GM23338 (cell line): ENCODE results near the gene FAF2. TPM values are rescaled to one million over a fixed set of nuclear protein-coding genes. Genes with fewer than 3 reads are reported as not detected.

ENCODE experiments used
- ATAC-seq: fragments of 200-7000 bp; cut with Tn5 transposase; 3 replicates; pipeline ENCODE4 v1.9.1; 2020
- DNase-seq: peaks from one replicate; pipeline ENCODE4 v3.0.0-alpha.2; 2015; ENCODE audit warnings: low spot score
- H2AFZ ChIP-seq: fragments of 200-600 bp; sonication (generic); 2 replicates; pipeline ENCODE4 v1.8.0; 2016; ENCODE audit warnings: antibody characterized with exemption, mild to moderate bottlenecking, moderate library complexity
- H3F3A ChIP-seq: fragments of 200-600 bp; sonication (generic); replicated peaks from 2 replicates; pipeline ENCODE4 v1.8.0; 2017; ENCODE audit warnings: antibody characterized with exemption, mixed run types, low read depth
- H3K27ac ChIP-seq: fragments of 200-600 bp; sonication (generic); 2 replicates; pipeline ENCODE4 v1.6.1; 2016; ENCODE audit warnings: low read depth
- H3K27me3 ChIP-seq: fragments of 200-600 bp; sonication (generic); 2 replicates; pipeline ENCODE4 v1.8.0; 2016; ENCODE audit warnings: mild to moderate bottlenecking, mixed run types, moderate library complexity; ENCODE audit not compliant: insufficient read depth
- H3K36me3 ChIP-seq: fragments of 200-600 bp; sonication (generic); 2 replicates; pipeline ENCODE4 v1.8.0; 2016; ENCODE audit warnings: mild to moderate bottlenecking; ENCODE audit not compliant: insufficient read depth
- H3K4me1 ChIP-seq: fragments of 200-600 bp; sonication (generic); 2 replicates; pipeline ENCODE4 v1.8.0; 2016; ENCODE audit warnings: mild to moderate bottlenecking, moderate library complexity; ENCODE audit not compliant: insufficient read depth
- H3K4me2 ChIP-seq: fragments of 200-600 bp; sonication (generic); 2 replicates; pipeline ENCODE4 v1.7.1; 2017; ENCODE audit warnings: mixed run types
- H3K4me3 ChIP-seq: fragments of 200-600 bp; sonication (generic); 2 replicates; pipeline ENCODE4 v1.6.1; 2016; ENCODE audit warnings: mixed run types
- H3K79me2 ChIP-seq: fragments of 200-600 bp; sonication (generic); replicated peaks from 2 replicates; pipeline ENCODE4 v1.8.0; 2017; ENCODE audit warnings: mild to moderate bottlenecking; ENCODE audit not compliant: insufficient read depth
- H3K9me2 ChIP-seq: fragments of 200-600 bp; sonication (generic); 2 replicates; pipeline ENCODE4 v1.8.0; 2017; ENCODE audit not compliant: insufficient read depth
- H4K20me1 ChIP-seq: fragments of 200-600 bp; sonication (generic); replicated peaks from 2 replicates; pipeline ENCODE4 v1.8.0; 2017; ENCODE audit warnings: mild to moderate bottlenecking; ENCODE audit not compliant: insufficient read depth
- H3K27ac Mint-ChIP-seq: 2 replicates; pipeline ENCODE4 v1.8.0; 2020; ENCODE audit warnings: inconsistent platforms, mild to moderate bottlenecking, moderate library complexity, mixed read lengths
- H3K27me3 Mint-ChIP-seq: 3 replicates; pipeline ENCODE4 v1.8.0; 2022; ENCODE audit warnings: low read depth, mild to moderate bottlenecking, moderate library complexity, mixed read lengths, inconsistent platforms; ENCODE audit not compliant: insufficient read depth, poor library complexity
- H3K36me3 Mint-ChIP-seq: 3 replicates; pipeline ENCODE4 v1.8.0; 2021; ENCODE audit warnings: low read depth, mild to moderate bottlenecking, inconsistent platforms, moderate library complexity, mixed read lengths
- H3K4me1 Mint-ChIP-seq: 3 replicates; pipeline ENCODE4 v1.8.0; 2020; ENCODE audit warnings: mild to moderate bottlenecking, inconsistent platforms, mixed read lengths
- H3K4me3 Mint-ChIP-seq: 3 replicates; pipeline ENCODE4 v1.8.0; 2021; ENCODE audit warnings: moderate library complexity, mild to moderate bottlenecking, inconsistent platforms, mixed read lengths
- H3K9me3 Mint-ChIP-seq: 3 replicates; pipeline ENCODE4 v1.8.0; 2020; ENCODE audit warnings: moderate library complexity, mild to moderate bottlenecking, inconsistent platforms, mixed read lengths
- CREB1 ChIP-seq: fragments of 250-450 bp; sonication (Bioruptor Pico); IDR thresholded peaks from 2 replicates; pipeline ENCODE4 v1.5.0; 2020; ENCODE audit warnings: low read depth, mild to moderate bottlenecking, moderate library complexity
- EZH2 ChIP-seq: fragments of 200-600 bp; sonication (generic); IDR thresholded peaks from one replicate; pipeline ENCODE4 v1.8.0; 2017; ENCODE audit warnings: antibody characterized with exemption, mild to moderate bottlenecking, low read depth; ENCODE audit not compliant: unreplicated experiment
- EZH2phosphoT487 ChIP-seq: fragments of 200-600 bp; sonication (generic); IDR thresholded peaks from one replicate; pipeline ENCODE4 v1.8.1; 2018; ENCODE audit warnings: antibody characterized with exemption; ENCODE audit not compliant: unreplicated experiment
- ZNF331 ChIP-seq: fragments of 250-450 bp; sonication (Bioruptor Pico); IDR thresholded peaks from 2 replicates; pipeline ENCODE4 v1.5.0; 2020; ENCODE audit warnings: low read depth, mild to moderate bottlenecking, moderate library complexity
- polyA plus RNA-seq: library from polyadenylated mRNA; unstranded; fragments of >200 nt; fragmentation: Nextera tagmentation; extraction: Ambion mirVana; gene quantifications from 2 replicates; pipeline ENCODE4 v1.2.1, GENCODE V29; 2016
- total RNA-seq: library from RNA; depleted of rRNA; stranded (reverse); fragments of >200 nt; shearing (Covaris generic); gene quantifications from 2 replicates; pipeline ENCODE4 v1.2.3, GENCODE V29; 2014
- TF ChIP-seq, protein P1 (sequence below): fragments of 250-450 bp; sonication (Bioruptor Pico); IDR thresholded peaks from 2 replicates; pipeline ENCODE4 v1.5.0; 2020; ENCODE audit warnings: mild to moderate bottlenecking, moderate library complexity
- TF ChIP-seq, protein P2 (sequence below): IDR thresholded peaks from 2 replicates; pipeline ENCODE4 v1.6.1; 2016; ENCODE audit warnings: antibody characterized with exemption

The FAF2 gene
- total and polyA plus RNA-seq, 2 experiments from 2014 or later, result 32.8 to 37.6 TPM

DNA sequence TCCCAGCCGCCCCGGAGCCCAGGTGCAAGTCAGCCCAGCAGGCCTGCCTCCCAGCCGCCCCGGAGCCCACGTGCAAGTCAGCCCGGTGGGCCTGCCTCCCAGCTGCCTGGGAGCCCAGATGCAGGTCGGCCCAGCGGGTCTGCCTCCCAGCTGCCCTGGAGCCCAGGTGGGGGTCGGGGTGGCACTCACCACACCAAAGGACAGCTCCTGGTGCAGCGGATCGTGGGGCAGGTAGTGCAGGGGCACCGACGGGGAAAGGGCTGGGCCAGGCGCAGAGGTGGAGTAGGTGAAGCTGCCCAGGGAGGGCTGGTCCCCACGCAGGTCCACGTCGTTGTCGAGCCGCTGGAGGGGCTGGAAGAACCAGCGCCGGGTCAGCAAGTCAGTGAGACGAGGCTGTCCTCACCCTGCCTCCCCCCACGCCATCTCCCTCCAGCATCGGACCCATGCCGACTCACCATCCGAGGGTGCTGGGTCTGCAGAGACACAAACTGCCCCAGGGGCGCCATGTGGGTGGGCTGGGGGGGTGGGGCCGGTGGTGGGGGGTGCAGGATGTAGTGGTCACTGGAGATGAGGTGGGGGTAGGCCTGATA, 82.3 kb downstream of the FAF2 start:
- H3K4me2 ChIP-seq, result no peak overlapping the region
- Mint-ChIP-seq H3K4me3 (no peak overlapping the region), H3K36me3 (peaks cover 59% of the 10 kb centered on the region), H3K27ac (no peak overlapping the region), H3K27me3 (peaks cover 20% of the 10 kb centered on the region), H3K9me3 (no peaks in the 10 kb centered on the region; the same call in 2 of the 3 replicates), H3K4me1 (peaks cover 23% of the 10 kb centered on the region)
- H3K4me3 ChIP-seq, result no peak overlapping the region
- peaks cover 22% of the 10 kb centered on the region for H3K4me1 ChIP-seq
- H3F3A ChIP-seq, result peaks cover 15% of the 10 kb centered on the region; the same call in 1 of the 2 replicates
- H3K36me3 ChIP-seq, result peaks cover 14% of the 10 kb centered on the region; the same call in 1 of the 2 replicates
- H3K9me2 ChIP-seq, result no peaks in the 10 kb centered on the region
- ATAC-seq (no peak), DNase-seq (no peak)
- H2AFZ ChIP-seq, result no peak overlapping the region
- peaks cover 26% of the 10 kb centered on the region for H4K20me1 ChIP-seq
- TF ChIP-seq CREB1 (CRISPR knock-in tag) (no peak), EZH2 (no peak), ZNF331 (no peak), EZH2phosphoT487 (no peak)
- TF ChIP-seq, protein P1, sequence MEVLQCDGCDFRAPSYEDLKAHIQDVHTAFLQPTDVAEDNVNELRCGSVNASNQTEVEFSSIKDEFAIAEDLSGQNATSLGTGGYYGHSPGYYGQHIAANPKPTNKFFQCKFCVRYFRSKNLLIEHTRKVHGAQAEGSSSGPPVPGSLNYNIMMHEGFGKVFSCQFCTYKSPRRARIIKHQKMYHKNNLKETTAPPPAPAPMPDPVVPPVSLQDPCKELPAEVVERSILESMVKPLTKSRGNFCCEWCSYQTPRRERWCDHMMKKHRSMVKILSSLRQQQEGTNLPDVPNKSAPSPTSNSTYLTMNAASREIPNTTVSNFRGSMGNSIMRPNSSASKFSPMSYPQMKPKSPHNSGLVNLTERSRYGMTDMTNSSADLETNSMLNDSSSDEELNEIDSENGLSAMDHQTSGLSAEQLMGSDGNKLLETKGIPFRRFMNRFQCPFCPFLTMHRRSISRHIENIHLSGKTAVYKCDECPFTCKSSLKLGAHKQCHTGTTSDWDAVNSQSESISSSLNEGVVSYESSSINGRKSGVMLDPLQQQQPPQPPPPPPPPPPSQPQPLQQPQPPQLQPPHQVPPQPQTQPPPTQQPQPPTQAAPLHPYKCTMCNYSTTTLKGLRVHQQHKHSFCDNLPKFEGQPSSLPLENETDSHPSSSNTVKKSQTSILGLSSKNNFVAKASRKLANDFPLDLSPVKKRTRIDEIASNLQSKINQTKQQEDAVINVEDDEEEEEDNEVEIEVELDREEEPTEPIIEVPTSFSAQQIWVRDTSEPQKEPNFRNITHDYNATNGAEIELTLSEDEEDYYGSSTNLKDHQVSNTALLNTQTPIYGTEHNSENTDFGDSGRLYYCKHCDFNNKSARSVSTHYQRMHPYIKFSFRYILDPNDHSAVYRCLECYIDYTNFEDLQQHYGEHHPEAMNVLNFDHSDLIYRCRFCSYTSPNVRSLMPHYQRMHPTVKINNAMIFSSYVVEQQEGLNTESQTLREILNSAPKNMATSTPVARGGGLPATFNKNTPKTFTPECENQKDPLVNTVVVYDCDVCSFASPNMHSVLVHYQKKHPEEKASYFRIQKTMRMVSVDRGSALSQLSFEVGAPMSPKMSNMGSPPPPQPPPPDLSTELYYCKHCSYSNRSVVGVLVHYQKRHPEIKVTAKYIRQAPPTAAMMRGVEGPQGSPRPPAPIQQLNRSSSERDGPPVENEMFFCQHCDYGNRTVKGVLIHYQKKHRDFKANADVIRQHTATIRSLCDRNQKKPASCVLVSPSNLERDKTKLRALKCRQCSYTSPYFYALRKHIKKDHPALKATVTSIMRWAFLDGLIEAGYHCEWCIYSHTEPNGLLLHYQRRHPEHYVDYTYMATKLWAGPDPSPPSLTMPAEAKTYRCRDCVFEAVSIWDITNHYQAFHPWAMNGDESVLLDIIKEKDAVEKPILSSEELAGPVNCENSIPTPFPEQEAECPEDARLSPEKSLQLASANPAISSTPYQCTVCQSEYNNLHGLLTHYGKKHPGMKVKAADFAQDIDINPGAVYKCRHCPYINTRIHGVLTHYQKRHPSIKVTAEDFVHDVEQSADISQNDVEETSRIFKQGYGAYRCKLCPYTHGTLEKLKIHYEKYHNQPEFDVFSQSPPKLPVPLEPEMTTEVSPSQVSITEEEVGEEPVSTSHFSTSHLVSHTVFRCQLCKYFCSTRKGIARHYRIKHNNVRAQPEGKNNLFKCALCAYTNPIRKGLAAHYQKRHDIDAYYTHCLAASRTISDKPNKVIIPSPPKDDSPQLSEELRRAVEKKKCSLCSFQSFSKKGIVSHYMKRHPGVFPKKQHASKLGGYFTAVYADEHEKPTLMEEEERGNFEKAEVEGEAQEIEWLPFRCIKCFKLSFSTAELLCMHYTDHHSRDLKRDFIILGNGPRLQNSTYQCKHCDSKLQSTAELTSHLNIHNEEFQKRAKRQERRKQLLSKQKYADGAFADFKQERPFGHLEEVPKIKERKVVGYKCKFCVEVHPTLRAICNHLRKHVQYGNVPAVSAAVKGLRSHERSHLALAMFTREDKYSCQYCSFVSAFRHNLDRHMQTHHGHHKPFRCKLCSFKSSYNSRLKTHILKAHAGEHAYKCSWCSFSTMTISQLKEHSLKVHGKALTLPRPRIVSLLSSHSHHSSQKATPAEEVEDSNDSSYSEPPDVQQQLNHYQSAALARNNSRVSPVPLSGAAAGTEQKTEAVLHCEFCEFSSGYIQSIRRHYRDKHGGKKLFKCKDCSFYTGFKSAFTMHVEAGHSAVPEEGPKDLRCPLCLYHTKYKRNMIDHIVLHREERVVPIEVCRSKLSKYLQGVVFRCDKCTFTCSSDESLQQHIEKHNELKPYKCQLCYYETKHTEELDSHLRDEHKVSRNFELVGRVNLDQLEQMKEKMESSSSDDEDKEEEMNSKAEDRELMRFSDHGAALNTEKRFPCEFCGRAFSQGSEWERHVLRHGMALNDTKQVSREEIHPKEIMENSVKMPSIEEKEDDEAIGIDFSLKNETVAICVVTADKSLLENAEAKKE (CRISPR knock-in tag), result no peak
- TF ChIP-seq, protein P2, sequence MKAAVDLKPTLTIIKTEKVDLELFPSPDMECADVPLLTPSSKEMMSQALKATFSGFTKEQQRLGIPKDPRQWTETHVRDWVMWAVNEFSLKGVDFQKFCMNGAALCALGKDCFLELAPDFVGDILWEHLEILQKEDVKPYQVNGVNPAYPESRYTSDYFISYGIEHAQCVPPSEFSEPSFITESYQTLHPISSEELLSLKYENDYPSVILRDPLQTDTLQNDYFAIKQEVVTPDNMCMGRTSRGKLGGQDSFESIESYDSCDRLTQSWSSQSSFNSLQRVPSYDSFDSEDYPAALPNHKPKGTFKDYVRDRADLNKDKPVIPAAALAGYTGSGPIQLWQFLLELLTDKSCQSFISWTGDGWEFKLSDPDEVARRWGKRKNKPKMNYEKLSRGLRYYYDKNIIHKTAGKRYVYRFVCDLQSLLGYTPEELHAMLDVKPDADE, result no peak
- H3K27ac ChIP-seq, result no peak overlapping the region
- H3K27me3 ChIP-seq, result no peaks in the 10 kb centered on the region
- H3K79me2 ChIP-seq, result peaks cover 39% of the 10 kb centered on the region
